ENCODE measurements around the gene SCYGR6.
A peak's percentile ranks its signal among the peaks of the same experiment; 100 is the strongest.
"Not testable (repeated sequence)": the region's sequence is repeated elsewhere in the genome, so short reads cannot be mapped to it uniquely, and the experiment has no call there.

Gene SCYGR6

DNA sequence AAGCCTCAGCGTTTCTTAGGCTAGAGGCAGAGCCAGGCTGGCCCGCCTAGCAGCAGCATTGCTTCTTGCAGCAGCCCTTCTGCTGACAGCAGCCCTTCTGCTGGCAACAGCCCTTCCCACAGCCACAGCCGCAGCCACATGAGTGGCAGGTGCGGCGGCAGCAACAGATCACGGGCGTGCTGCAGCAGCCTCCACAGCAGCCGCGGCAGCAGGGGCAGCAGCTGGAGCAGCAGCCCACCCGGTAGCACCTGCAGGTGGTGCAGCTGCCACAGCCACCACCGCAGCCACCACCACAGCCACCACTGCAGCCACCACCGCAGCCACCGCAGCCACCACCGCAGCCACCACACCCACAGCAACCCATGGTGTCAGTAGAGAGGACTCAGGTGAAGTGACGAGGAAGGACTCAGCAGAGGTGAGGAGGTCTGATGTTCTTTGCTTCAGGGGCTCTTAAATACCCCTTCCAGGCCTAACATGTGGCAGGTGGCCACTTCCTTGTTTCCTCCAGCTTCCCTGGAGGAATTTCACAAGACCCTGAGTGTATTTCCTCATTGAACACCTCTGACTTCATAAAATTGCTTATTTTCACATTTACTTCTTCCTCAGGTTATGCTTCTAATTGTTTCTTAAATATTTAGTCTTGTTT is at the start of gene SCYGR6:
Gene SCYGR6 (minus strand): TSS at position 364 of the 646 bp plus-strand sequence. CDS start 0 bp downstream, at position 364.
- DNase-seq, result no peak

GRCh38 chr2:227774011-227774624 is 49.6 kb upstream of the SCYGR6 start:
- DNase-seq, result peak; percentile 76

DNA sequence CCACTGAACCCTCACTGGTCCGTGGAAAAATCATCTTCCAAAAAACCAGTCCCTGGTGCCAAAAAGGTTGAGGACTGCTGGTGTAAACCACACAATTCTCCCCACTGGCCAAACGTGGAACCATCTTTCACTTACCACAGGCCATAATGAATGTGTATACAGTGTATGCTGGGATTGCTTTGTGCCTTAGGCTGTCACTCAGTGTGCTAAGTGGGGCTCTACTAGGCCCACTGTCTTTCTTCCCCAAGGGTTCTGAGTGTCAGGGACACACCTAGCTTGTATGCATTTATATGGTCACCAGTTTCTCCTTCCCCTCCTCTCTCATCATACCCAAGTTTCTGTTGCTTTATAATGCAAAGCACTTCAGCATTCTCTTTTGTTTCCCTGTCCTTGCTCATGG is 48.4 kb upstream of the SCYGR6 start:
- no peak for DNase-seq

- DNase-seq, result no peak
Measured at GRCh38 chr2:227772197-227772661, 47.7 kb upstream of the SCYGR6 start.

DNA sequence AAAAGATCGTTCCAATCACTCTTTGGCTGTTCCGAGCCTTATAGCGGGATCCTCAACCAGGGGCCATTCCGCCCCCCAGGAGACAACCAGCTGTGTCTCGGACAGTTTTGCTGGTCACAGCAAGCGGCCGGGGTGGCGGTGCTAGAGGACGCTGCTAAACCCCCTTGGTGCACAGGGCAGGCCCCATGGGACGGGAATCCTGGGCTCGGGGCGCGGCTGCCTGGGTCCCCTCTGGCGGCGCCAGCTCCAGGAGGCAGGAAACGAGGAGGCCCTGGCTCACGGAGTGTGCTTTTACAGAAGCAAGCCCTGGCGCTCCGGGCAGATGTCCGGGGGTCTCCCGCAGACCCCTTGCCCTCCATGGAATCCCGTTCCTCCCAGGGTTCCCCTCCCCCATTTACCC is 43.3 kb upstream of the SCYGR6 start:
- no peak for DNase-seq

DNA sequence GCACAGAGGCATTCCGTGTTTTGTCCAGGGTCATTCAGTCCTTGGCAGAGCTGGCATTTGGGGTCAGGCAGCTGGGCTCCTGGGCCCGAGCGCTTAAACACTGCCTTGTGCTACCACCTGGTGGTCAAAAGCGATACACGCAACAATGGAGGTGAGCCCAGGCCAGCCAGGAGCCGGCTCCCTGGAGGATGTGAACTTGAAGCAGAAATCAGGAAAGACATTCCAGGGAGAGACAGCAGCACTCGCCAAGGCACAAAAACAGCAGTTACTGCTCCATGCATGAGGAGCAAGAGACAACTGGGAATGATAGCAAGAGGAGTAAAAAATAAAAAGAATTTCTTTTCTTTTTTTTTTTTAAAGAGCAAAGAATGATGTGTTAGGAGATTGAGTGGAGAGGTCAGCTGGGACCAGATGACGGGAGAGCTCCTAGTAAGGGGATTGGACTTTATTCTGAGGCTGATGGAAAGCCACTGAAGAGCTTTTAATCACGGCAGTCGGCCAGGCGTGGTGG is 41.9 kb upstream of the SCYGR6 start:
- peak; percentile 92 for DNase-seq

DNA sequence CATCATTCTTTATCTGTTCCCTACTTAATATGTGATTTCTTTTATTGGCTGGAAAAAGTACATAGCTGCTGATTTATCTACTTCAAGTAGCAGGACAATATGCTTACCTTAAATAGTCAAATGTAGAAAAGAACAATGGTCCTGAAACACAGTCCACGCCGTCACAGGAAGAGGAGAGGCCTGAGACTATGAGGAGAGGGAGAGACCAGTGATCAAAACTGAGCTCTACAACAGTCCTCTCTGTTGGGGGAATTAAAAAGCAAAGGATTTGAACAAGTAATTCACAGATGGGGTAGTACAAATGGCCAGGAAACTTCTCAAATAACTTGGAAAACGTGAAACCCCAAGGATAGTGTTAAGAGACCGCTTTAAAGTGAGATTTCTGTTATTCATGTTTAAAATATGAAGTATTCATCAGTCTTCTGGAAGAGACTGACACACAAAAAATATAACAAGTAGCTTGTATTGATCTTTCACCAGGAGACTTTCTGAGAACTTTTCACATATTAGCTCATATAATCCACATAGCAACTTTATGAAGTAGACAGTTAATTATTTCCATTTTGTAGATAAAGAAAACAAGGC is 41.3 kb upstream of the SCYGR6 start:
- no peak for DNase-seq

DNA sequence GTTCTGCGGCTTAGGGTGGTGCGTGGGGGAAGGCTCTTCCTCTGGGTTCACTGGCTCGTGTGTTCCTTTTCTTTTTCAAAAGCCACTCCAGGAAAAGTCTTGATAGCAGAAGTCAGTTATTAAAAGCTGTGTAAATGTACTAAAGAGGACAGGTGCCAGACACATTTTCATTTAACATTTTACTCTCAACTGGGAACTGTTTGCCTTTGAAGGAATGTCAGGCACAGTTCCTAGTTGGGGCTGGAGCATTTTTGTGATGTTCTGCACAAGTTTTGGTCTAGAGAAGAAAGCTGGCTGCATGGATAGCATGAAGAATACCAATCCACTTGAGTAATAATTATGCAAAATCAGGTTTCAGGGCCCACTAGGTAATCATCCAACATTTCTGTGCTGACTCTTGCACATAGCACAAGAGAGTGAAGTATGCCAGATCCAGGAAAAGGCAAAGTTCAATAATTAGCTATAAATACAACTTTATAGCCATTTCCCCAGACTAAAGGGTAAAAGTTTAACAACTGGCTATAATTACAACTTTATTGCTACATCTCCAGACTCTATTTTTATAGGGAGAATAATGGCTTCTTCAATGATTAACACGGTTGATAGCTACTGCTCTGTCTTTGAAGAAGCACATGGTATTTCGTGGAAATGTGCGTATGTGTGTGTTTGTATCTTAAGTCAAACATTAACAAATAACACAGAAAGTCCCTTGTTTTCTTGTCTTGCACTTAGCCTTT is 37.4 kb upstream of the SCYGR6 start:
- no peak for DNase-seq

GRCh38 chr2:227759411-227760118 is 35.0 kb upstream of the SCYGR6 start:
- peak; percentile 95 for DNase-seq

GRCh38 chr2:227756261-227756660 is 31.7 kb upstream of the SCYGR6 start:
- DNase-seq, result not testable (repeated sequence)

DNA sequence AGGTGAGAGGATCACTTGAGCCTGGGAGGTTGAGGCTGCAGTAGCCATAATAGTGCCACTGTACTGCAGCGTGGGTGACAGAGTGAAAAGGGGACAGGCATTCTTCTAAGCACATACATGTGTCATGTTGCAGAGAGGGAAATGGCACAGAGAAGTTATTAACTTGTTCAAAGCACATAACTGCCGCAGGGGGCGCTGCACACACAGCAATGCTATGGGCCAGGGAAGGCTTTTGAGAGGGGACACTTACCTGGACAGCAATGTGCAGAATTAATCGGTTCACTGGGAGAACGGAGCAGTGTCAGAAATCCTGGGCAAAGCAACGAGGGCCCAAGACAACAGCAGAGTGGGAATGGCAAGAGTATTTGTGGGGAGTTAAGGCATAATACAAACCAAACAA is 23.5 kb upstream of the SCYGR6 start:
- DNase-seq, result peak; percentile 73

GRCh38 chr2:227745594-227745993 is 21.0 kb upstream of the SCYGR6 start, which contains the start of gene SCYGR8:
TSS of gene SCYGR8 (plus strand) at chr2:227745894. CDS start at chr2:227745894, 0 bp downstream.
- no peak for DNase-seq

- DNase-seq, result not testable (repeated sequence)
Measured at GRCh38 chr2:227740705-227741104, 16.1 kb upstream of the SCYGR6 start.

GRCh38 chr2:227739351-227739750 is 14.8 kb upstream of the SCYGR6 start:
- DNase-seq, result no peak

DNA sequence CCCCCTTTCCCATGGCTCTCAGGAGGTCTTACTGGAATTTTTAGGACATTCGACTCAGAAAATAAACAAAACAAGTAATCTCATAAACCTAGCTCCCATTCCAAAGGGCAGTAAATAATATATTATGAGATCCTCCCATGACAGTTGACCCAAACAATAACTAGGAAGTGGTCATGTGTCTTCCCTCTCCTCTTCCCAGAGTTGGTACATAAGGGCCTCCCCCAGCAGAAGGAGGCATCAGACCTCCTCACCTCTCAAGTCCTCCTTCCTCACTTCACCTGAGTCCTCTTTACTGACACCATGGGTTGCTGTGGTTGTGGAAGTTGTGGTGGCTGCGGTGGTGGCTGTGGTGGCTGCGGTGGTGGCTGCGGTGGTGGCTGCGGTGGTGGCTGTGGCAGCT is 3.5 kb upstream of the SCYGR6 start, which contains the start of gene SCYGR7:
Gene SCYGR7 (plus strand): TSS at position 301 of the 400 bp plus-strand sequence. CDS start 0 bp downstream, at position 301.
- DNase-seq, result no peak

GRCh38 chr2:227722821-227723220 is 1.7 kb downstream of the SCYGR6 start:
- not testable (repeated sequence) for DNase-seq

DNA sequence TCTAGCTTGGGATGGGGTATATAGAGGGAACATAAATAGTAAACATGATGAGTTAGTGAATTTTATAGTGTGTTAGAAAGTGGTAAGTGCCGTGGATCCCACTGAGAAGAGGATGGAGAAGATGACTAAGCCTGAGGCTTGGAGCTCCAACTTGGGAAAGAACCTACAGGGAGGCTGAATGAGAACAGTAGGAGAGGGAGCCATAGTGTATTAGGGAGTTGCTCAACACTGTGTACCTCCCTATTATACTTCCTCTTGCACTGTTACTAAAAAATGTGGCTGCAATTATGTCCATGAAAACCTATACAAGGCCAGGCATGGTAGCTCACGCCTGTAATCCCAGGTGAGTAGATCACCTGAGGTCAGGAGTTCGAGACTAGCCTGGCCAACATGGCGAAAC is 3.9 kb downstream of the SCYGR6 start:
- DNase-seq, result no peak

GRCh38 chr2:227719641-227720040 is 4.9 kb downstream of the SCYGR6 start:
- DNase-seq, result no peak

- peak; percentile 92 for DNase-seq
Measured at GRCh38 chr2:227717687-227718567, 6.6 kb downstream of the SCYGR6 start, which contains the start of gene SLC19A3. TSS of gene SLC19A3 (minus strand) at chr2:227718028. CDS start at chr2:227702318, 15,710 bp downstream.

- no peak for DNase-seq
Measured at GRCh38 chr2:227716501-227716900, 8.1 kb downstream of the SCYGR6 start.

DNA sequence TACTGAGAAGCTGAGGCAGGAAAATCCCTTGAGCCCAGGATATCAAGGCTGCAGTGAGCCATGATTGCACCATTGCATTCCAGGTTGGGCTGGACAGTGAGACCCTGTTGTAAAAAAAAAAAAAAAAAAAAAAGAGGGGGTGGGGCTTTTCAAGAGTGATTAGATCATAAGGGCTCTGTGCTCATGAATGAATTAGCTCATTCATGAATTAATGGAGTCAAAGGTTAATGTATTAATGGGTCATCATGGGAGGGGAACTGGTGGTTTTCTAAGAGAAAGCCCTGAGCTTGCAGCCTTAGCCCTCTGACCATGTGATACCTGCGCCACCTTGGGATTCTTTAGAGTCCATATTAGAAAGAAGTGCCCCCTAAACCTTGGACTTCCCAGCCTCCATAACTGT is 11.3 kb downstream of the SCYGR6 start:
- DNase-seq, result no peak
